ENCODE data around the gene BCAR3.

DNA sequence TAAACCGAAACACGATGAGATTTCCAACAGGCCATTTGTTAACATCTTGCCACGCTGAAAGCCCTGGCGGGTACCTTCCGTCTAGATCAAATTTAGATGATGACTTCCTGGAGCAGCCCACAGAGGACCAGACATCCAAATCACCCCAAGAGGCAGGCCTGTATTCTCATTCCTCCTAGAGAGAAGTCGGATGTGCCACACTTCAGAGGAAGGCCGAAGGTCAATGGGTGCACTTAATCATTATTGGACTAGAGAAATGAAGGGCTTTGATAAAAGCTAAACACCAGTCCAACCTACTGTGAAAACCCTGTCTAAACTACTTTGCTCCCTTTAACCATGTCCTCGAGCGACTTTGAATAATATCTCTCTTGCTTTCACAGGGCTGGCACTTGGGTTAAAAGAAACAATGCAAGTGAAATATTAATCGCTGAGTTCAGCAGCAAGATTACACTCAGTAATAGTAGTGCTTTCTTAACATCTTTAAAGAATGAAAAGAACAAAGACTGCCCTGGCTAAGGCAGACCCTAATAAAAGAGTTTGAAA, 76.5 kb downstream of the BCAR3 start:
- TF ChIP-seq, protein P1, sequence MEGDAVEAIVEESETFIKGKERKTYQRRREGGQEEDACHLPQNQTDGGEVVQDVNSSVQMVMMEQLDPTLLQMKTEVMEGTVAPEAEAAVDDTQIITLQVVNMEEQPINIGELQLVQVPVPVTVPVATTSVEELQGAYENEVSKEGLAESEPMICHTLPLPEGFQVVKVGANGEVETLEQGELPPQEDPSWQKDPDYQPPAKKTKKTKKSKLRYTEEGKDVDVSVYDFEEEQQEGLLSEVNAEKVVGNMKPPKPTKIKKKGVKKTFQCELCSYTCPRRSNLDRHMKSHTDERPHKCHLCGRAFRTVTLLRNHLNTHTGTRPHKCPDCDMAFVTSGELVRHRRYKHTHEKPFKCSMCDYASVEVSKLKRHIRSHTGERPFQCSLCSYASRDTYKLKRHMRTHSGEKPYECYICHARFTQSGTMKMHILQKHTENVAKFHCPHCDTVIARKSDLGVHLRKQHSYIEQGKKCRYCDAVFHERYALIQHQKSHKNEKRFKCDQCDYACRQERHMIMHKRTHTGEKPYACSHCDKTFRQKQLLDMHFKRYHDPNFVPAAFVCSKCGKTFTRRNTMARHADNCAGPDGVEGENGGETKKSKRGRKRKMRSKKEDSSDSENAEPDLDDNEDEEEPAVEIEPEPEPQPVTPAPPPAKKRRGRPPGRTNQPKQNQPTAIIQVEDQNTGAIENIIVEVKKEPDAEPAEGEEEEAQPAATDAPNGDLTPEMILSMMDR (conservative IDR thresholded peaks at IDR 0.05 in 1 of 2, IDR thresholded peaks at IDR 0.05 in 1 of 2; ENCODE audit: extremely low read depth in 1 of 2, insufficient read depth in 1 of 2, low read depth in 1 of 2, low read length in 2 of 2), result no peak
- TF ChIP-seq EZH2 (IDR thresholded peaks at IDR 0.05; ENCODE audit: borderline replicate concordance, low read length), result no peak

All from mammary epithelial cell (primary cell).